LoVo (cell line): ENCODE measurements around the gene RAB31.
"Not testable (repeated sequence)": the region's sequence is repeated elsewhere in the genome, so short reads cannot be mapped to it uniquely, and the experiment has no call there.

Source experiments
- DNase-seq: peaks from one replicate; pipeline ENCODE4 v3.0.0-alpha.2; 2016; ENCODE audit warnings: low spot score

RAB31 gene, protein sequence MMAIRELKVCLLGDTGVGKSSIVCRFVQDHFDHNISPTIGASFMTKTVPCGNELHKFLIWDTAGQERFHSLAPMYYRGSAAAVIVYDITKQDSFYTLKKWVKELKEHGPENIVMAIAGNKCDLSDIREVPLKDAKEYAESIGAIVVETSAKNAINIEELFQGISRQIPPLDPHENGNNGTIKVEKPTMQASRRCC

DNA sequence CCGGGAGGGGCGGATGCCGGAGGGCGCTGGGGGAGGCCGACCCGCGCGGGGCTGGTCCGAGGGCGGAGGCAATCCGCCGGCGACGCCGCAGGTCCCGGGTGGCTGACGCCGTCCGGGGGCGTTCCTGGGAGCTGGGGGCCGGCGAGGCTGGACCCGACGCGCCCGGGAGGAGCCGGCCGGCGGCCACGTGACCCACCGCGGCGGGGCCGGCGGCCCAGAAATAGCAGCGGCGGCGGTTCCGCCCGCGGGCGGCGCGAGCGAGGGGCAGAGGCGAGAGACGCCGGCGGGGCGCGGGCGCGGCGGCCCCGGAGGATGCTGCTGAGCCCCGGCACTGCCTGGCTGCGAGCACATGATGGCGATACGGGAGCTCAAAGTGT is at the start of gene RAB31:
TSS of gene RAB31 (plus strand) at position 245 of the 377 bp plus-strand sequence. CDS start at position 350, 105 bp downstream.
- DNase-seq = peak; percentile 38

DNA sequence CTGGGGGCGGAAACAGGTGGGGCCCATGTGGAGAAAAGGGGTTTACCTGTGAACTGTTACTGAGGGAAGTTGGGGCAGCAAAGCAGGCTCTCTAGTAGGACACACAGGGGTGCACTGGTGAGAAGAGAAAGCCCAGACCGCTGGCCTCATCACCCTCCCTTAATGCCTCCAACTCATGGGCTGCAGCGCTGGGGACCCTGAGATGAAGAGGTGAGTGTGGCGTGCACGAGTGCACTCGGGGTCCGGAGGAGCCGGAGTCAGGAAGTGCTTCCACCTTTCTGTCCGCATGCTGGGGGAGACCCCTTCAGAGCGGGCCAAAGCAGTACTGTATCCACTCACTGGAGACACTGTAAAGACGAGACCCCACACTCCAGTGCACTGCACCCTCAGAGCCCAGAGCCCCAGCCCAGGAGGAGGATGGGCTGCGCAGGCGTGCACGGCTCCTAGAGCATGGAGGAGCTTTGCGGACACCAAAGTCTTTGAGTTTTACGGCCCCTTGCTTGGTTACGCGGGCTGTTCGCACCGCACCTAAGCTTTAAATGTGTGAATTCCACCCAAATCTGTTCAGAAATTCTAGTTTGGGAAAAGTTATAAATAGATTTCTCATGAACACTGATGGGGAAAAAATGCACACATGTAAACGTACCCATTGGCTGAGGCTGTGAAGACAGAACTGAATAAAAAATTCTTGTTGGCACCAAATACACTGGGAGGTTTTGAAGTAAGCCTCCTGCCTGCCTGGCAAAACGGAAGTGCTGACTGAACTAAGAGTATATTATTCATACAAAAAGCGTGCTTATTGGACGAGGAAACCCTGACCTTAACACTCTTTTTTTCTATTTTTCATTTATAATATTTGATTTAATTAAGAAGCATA is 48.4 kb upstream of the RAB31 start:
- DNase-seq = no peak

DNA sequence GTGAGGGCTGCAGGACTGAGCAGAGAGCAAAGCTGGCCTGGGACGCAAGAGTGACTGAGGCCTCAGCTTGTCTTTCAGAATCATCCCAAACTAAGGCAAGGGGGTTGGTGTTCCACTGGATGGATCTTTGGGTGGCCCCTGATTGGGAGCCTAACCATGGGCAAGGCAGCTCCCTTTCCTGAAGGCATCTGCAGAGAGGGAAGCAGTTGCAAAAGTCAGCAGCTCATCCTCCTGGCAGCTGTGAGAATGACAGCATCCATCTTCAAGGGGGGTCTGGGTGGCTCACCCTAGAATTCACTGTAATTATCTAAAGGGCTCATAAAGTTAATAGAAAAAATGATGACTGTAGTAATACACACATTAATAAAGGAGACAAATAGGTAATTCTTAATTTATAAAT is 46.5 kb upstream of the RAB31 start:
- no peak for DNase-seq

DNA sequence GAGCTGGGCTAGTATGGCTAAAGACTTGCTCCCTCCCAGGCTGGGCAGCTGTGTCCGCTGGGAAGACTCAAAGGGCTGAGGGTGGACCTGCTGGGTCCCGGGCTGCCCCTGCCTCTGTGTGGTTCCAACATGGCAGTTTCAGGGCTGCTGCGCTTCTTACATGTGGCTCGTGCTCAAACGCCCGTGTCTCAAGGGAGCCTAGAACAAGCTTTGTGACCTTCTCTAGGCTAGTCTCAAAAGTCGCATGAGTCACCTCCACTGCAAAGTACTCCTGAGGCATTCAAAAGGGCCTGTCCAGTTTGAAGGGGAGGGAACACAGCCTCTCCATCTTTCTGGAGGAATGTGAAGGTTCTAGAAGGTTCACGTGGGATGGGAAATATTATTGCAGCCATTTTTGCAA is 44.7 kb upstream of the RAB31 start:
- DNase-seq = no peak

DNA sequence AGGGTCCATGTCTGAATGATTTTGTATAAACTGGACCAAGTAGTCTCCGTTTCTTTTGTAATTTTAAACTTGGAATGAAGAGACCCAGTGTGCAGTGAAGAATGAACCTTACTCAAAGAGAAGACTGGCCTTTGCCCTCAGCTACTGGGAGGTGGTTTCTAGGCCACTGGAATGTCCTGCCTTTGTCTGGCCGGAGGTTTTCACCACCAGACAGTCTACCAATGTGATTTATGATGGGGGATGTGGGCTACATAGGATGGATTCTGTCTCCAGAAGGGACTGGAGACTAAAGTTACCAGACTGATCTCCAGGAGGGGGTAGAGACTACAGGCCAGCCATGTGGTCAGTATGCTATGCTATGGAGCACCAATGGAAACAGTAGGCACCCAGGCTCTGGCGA is 42.8 kb upstream of the RAB31 start:
- DNase-seq = no peak

DNA sequence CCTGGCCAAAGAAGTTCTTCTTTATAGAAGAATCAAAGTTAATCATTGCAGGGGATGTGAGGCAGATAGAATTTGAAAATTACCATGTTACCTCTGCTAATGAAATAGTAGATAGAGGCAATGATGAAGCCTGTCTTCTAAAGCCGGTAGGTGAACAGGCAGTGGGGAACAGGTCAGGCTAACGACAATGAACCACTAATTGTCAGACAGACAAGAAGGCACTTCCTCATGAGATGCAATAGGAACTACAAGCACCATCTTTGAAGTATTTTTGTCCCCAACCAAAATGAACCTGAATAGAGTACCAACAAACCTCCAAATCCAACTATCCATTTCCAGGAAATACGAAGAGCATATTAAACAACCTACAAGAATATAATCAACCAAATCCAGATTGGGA is 41.6 kb upstream of the RAB31 start:
- DNase-seq = no peak

DNA sequence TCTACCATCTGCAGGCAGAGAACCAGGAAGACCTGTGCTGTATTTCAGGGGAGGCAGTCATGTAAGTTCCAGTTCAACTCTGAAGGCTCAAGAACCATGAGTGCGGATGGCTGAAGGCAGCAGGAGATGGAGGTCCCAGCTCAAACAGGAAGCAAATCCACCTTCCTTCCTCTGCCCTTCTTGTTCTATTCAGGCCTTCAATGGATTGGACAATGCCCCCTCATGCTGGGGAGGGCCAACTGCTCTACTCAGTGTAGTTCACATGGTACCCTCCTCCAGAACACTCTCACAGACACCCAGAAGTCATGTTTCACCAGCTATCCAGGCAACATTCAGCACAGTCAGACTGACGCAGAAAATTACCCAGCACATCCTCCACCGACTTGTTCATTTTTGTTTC is 39.1 kb upstream of the RAB31 start:
- no peak for DNase-seq

DNA sequence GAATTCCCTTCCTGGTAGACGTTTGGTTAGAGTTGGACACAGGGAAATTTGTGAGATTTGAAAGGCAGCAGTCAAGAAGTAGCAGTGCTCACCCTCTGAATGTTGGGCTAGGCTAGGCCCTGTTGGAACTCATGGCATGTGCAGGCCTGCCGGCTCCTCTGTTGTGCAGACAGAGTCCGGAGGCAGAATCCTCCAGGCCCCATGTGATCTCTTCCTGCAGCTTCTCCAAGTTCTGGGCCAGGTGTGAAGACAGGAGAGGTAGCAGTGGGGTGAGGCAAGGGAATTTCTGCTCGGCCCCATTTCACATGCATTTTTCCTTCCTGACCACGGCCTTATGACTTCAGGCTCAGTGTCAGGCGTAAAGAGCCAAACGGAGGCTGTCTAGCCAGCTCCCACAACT is 36.9 kb upstream of the RAB31 start:
- no peak for DNase-seq

DNA sequence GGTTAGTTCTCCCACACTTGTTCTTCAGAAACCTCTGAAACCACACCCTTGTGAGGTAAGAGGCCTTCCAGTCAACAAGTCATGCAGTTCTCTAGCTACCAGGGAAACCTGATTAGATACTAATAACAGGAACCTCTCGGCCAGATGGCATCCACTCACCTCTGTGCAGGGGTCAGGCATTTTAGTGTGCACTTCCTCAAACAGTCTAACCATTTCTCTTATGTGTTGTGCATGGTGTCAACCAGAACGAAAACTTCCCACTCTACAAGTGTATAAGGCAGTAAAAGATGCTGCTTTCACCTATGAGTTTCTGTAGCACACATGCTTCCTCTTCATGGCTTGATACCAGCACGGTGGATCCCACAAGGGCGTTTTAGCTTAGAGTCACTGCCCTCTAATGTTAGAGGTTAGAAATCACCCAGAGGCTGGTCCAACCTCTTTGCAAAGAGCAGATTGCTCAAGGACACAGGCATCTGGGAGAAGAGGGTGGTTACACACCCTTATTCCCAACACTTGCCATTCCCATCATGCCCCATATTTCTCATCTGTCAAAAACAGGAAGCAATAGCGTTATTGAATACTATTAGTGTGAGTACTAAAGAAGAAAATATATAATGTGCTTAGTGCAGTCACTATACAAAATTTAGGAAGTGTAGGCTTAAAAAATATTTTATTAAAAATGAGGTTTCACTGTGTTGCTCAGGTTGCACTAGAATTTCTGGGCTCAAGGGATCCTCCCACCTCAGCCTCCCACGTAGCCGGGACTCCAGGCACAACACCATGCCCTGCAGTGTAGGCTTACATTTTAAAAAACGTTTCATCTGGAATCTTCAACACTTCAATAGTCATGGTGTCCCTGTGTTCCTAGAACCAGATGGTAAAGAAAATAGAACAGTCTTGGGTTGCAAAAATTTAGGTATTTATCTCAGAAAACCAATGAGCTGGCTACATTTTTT is 34.5 kb upstream of the RAB31 start:
- DNase-seq = peak; percentile 93

DNA sequence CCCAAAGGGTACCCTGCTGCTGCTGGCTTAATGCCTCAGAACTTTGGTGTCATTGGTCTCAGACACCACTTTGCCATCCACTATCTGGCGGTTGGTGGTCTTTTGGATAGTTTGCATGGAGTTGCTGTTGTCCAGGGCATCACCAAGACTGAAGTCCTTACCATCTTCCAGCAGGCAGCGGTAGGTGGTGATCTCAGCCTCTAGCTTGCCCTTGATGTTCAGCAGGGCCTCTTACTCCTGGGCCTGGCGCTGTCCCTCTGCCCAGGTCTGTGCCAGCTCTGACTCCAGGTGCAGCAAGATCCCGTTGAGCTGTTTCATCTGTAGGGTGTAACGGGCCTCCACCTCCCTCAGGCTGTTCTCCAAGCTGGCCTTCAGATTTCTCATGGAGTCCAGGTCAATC is 29.9 kb upstream of the RAB31 start:
- not testable (repeated sequence) for DNase-seq

DNA sequence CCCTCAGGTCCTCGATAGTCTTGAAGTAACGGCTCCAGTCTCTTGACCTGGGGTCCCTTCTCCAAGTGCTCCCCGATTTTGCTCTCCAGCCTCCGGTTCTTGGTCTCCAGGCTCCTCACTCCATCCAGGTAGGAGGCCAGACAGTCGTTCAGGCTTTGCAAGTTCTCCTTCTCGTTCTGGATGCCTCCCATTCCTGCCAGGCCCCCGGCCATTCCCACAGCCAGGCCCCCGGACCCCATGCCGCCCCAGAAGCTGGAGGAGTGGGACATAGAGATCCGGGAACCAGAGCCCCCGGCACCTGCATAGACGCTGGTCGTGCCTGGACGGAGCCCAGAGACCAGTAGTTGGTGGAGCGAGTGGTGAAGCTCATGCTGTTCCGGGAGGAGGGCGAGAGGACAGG is 29.0 kb upstream of the RAB31 start:
- no peak for DNase-seq

DNA sequence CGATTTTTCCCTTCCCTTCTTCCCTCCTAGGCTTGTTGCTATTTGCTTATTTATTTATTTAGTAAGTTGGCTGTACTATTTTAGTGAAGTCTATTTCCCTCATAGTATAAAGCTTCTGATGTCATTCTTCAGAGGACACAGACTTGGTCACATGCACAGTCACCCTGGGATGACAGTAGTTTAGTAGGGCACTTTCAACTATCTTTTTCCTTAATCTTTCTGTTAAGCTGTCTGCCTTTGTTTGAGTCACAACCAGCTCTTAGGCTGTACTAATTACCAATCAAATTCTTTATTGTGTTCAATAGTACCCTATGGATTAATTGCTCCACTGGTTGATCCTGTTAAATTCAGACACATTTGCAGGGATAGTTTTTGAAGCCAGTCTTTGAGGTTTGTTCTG is 26.9 kb upstream of the RAB31 start:
- DNase-seq = no peak

DNA sequence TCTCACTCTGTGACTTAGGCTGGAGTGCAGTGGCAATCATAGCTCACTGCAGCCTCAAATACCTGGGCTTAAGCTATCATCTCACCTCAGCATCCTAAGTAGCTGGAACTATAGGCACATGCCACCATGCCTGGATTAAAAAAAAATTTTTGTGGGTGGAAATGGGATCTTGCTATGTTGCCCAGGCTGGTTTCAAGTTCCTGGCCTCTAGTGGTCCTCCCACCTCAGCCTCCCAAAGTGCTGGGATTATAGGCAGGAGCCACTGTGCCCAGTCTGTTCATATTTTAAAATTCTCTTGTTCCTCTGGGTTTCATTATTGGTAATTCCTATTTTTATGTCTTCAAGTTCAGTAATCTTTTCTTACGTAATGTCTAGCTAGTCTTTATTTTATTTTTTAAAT is 25.5 kb upstream of the RAB31 start:
- DNase-seq = no peak

DNA sequence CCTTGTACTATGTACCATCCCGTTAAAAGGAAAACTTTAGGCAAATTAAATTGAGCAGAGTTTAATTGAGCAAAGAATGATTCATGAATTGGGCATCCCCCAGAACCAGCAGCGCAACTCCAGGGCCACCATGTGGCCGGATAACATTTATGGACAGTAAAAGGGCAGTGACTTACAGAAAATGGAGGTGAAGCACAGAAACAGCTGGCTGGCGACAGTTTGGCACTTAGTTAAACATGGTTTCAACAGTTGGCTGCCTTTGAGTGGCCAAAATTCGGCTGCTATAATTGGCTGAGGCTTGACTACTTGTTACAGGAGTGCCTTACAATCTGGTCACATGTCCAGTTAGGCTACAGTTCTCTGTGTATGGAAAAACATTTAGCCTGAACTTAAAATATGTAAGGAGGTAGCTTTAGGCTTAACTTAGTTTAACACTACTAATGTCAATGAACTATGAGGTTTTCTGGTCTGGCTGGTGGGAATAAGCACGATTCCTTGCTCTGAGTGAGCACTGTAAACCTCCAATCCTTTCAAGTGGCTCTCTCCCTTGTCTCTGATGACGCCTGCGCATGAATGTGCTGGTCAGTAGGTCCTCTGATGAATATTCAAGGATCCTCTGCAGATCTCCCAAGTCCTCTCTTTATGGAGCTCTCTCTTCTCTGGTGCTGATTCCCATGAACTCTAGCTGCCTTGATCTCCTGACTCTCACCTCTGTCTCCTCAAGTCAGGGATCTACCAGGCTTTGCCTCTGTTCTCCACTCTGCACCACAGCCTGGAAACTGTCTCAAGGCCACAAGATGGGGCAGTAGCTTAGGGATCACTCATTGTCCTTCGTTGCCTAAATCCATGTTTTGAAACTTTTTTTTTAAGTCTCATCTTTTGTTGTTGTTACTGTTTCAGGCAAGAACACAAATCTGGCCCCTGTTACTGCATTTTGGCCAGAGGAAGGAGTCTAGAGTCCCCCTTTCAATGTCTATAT is 24.4 kb upstream of the RAB31 start:
- DNase-seq = no peak

DNA sequence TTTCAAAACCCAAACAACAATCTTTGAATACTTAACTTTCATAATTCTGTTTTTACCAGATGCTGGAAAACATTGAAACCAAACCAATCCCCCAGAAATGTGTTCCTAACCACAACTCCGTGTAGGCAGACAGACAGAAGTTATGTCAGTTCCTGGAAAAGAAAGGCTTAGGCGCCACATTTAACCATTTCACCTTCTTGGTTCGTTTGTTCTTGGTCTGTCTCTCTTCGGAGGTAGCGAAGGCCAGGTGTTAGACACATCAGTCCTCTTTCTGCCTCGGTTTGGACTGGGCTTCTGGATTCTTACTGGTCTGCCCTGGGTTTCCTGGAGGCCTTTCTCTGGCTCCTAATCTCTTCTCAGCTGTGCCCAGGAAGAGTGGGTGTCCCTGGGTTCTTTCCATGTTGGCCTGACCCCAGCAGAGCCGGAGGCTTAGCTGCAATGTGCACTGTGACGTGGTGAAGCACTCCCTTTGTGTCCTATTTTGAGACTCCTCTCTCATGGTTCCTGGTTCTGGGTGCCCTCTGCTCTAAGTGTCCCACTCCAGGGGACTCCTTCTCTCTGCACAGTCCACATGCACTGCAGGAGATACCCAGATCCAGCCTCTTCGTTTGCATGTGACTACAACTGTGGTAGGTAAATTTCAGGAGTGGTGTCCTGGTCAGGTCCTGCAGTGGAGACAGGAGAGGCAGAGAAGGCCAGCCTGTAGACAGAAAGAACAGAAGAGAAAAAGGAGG is 23.1 kb upstream of the RAB31 start:
- DNase-seq = no peak

DNA sequence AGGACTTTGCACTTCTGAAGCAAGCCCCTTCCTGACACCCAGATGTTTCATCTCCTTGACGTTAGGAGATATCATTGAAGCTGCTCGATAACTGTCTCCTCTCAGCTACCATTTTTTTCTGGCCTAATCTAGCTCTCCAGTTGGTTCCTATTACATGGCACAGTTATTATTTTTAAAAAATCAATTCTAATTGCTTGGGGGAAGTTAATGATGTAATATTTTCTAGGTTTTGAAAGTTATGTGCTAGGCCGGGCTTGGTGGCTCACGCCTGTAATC is 22.5 kb upstream of the RAB31 start:
- no peak for DNase-seq

DNA sequence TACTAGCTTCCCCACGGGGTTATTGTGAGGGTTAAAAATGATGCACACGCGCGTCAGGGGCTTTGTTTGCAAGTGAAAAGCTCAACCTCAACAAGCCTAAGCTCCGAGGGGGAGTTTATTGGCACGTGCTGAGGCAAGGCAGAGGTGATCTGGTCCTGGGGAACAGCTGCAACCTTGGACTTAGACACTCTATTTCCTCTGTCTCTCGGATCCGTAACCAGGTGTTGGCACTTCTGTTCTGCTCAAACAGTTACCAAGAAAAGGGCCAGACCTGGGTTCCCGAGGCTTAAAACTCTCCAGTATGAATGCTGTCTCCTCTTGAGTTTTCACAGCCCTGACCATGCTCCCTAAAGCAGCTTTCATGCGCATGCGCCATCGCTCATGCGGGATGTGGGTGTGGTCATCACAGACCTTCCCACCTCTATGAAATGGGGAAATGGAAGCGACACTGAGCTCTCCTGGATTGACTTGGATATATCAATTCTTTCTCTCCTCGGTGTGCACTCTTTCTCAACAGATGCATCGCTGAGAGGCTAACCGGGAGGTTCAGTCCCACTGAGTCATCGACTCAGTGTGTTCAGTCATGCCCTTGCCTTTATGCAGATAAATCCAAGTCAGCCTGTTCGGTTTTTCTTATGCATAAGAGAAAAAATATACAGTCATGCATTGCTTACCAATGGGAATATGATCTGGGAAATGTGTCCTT is 19.9 kb upstream of the RAB31 start:
- no peak for DNase-seq

DNA sequence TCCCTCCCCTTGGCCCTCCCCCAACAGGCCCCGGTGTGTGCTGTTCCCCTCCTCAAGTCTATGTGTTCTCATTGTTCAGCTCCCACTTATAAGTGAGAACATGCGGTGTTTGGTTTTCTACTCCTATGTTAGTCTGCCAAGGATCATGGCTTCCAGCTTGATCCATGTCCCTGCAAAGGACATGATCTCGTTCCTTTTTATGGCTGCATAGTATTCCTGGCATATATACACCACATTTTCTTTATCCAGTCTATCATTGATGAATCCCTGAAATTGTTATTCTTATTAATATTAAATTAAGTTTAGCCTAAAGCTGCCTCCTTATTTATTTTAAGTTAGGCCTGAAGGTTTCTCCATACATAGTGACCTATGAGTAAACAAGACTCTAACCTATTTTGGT is 18.8 kb upstream of the RAB31 start:
- DNase-seq = no peak

DNA sequence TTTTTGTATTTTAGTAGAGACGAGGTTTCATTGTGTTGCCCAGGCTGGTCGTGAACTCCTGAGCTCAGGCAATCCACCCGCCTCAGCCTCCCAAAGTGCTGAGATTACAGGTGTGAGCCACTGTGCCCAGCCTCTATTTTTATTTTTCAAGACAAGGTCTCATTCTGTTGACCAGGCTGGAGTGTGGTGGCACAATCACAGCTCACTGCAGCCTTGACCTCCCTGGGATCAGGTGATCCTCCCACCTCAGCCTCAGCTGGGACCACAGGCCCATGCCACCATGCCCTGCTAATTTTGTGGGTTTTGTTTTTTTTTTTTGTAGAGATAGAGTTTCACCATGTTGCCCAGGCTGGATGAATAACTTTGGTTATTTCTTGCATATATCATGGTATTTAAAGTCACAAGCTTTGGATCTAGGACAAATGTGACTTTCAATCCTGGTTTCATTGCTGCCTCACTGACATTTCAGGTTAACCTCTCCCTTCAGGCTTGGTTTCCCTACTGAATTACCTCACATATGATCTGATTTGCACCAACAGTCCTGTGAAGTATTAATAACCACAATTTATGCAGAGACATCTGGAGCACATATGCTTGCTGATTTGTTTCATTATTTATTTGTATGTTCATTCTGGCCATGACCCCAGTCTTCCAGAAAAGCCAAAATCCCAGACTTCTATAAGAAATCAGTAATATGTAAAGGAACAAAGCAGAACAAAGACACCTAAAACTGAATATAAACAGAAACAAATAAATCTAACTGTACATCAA is 17.5 kb upstream of the RAB31 start:
- DNase-seq = no peak

DNA sequence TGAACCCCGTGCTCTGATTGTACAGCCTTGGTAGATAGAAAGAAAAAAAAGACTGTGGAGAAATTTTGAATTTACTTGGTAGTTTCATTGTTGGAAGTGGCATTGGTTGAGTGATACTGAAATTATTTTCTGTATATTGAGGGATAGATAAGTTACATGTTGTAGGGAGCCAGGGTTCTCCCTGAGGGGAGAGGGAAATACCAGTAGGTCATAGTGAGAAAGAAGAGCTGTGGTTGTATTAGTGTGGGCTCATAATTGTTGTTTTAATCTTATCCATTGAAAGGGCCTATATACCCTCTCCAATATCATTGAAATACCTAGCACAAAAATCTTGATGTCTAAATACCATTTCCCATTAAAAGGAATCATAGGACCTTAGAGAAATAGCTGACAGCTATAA is 16.9 kb upstream of the RAB31 start:
- DNase-seq = no peak
